Measurements from ENCODE around the gene CASZ1.

Gene CASZ1

DNA sequence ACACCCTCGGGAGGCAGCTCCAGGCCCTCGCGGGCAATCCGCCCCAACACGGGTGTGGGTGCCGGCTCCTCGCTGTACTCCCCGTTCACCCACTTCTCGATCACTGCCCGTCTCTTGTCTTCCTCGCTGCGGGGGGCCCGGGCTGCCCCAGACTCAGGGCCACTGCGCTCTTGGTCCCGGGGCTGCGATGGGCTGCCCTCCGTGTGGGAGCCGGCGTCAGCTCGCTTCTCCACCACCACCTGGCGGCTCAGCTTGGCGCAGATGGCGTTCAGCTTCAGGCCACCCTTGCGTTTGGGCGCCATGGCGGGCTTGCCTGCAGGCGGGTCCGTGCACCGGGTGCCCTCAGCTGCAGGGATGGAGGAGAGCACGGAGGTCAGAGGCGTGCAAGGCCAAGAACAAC lies 131.2 kb downstream of the CASZ1 start:
- no peak for DNase-seq

- DNase-seq: no peak
Observed at GRCh38 chr1:10664251-10664650, 132.2 kb downstream of the CASZ1 start.

- DNase-seq: no peak
Observed at GRCh38 chr1:10663678-10664035, 132.8 kb downstream of the CASZ1 start.

DNA sequence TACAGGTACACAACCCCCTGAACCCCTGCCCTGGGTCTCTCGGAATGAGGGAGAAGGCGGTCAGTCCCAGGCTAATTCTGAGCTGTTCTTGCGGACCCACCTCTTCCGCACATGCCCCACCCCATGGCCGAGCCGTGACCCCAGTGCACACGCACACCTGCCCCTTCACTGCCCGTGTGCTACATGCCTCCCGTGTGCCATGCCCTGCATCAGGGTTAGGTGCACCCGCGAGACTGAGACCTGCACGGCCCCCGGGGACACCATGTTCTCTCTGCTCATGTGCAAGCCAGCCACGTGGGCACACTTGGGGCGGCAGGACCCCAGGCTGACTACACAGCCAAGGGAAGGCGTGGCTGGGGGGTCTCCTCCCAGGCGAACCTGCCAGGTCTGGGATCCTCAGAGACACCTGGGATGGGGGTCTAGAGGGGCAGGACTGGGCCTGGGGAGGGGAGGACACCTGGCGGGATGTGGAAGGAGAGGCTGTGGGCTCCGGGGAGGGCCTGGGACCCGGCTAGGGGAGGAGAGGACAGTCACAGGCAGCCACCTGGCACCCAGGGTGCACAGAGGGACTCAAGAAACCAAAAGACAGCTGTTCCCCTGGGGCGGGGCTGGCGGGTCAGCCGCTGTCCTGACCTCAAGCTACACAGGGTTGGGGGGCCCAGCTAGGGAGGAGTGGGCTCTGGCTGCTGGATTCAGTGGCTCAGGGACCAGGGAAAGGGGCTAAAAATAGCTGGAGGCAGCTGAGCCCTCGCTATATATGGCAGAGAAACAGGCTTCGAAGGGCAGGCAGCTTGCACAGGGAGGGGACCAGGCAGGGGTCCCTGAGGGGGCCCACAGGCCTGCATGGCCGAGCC lies 133.4 kb downstream of the CASZ1 start:
- DNase-seq: no peak

- DNase-seq: no peak
Observed at GRCh38 chr1:10662090-10662688, 134.3 kb downstream of the CASZ1 start.

DNA sequence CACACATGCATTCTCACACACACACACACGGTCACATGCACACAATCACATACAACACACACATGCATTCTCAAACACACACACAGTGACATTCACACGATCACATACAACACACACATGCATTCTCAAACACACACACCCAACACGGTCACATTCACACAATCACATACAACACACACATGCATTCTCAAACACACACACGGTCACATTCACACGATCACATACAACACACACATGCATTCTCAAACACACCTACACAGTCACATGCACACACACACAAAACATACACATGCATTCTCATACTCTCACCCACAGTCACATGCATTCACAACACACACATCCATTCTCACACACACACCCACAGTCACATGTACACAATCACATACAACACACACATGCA lies 135.0 kb downstream of the CASZ1 start:
- no peak for DNase-seq

DNA sequence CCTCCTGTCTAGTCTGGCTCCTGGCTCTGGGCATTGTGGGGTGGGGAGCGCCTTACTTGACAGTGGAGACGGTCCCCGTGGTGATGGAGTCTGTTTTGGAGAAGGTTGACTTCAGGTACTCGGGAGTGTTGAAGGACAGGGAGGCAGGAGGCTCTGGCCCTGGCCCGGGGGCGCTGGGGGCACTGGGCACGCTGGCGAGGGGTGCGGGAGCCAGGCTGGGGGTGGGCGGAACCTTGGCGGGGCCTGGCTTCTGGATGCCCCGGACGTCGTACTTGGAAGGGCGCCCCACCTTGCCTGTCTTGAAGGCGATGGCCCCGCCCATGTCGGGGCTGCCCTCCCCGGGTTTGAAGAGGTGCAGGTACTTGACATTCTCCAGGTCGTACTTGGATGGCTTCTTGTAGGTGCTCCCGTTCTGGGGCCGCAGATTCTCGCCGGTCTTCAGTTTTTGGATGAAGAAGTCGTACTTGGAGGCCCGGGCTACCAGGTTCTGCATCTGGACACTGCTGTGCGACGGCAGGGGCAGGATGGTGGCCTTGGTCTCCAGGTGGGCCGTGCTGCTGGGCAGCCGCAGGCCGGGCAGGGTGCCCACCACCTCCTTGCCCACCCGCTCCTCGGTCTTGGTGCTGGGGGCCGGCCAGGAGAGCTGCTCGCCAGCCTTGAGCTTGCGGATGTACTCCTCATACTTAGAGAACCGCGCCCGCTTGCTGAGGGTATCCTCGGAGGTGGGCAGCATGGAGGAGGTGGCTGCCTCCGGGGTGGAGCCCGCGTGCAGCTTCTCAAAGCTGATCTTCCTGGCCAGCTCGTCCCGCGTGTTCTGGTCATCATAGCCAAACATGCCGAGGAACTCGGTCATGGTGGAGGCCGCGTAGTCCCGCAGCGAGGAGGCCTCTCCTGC lies 136.6 kb downstream of the CASZ1 start:
- DNase-seq: no peak

GRCh38 chr1:10659218-10659617 lies 137.2 kb downstream of the CASZ1 start:
- DNase-seq: no peak

- DNase-seq: no peak
Observed at GRCh38 chr1:10658396-10659066, 137.9 kb downstream of the CASZ1 start.

- no peak for DNase-seq
Observed at GRCh38 chr1:10657088-10657847, 139.2 kb downstream of the CASZ1 start.

GRCh38 chr1:10656431-10656830 lies 140.0 kb downstream of the CASZ1 start:
- DNase-seq: no peak

GRCh38 chr1:10655002-10655401 lies 141.4 kb downstream of the CASZ1 start:
- DNase-seq: no peak

- DNase-seq: no peak
Observed at GRCh38 chr1:10653370-10654125, 142.9 kb downstream of the CASZ1 start.

GRCh38 chr1:10652626-10653025 lies 143.8 kb downstream of the CASZ1 start:
- no peak for DNase-seq

DNA sequence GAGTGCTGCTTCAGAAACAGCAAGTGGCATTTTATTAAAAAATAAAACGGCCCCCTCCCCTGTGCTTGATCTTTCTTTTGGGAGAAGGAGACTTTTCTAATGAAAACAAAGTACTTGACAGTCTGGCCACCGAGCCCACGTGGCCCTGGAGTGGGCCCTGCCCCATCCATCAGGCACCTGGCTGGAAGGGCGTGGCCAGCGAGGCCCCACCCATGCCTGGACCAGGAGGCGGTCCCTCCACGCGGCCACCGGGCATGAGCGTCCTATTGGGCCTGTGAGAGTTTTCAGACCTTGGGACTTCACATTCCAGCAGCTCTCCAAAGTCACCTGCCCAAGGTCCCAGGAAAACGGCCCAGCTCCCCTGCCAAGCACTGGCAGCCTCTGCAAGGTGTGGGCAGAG lies 144.7 kb downstream of the CASZ1 start:
- no peak for DNase-seq

GRCh38 chr1:10651389-10651766 lies 145.1 kb downstream of the CASZ1 start:
- DNase-seq: no peak

GRCh38 chr1:10650556-10651388 lies 145.7 kb downstream of the CASZ1 start:
- DNase-seq: no peak

- DNase-seq: no peak
Observed at GRCh38 chr1:10649517-10650201, 146.8 kb downstream of the CASZ1 start.

DNA sequence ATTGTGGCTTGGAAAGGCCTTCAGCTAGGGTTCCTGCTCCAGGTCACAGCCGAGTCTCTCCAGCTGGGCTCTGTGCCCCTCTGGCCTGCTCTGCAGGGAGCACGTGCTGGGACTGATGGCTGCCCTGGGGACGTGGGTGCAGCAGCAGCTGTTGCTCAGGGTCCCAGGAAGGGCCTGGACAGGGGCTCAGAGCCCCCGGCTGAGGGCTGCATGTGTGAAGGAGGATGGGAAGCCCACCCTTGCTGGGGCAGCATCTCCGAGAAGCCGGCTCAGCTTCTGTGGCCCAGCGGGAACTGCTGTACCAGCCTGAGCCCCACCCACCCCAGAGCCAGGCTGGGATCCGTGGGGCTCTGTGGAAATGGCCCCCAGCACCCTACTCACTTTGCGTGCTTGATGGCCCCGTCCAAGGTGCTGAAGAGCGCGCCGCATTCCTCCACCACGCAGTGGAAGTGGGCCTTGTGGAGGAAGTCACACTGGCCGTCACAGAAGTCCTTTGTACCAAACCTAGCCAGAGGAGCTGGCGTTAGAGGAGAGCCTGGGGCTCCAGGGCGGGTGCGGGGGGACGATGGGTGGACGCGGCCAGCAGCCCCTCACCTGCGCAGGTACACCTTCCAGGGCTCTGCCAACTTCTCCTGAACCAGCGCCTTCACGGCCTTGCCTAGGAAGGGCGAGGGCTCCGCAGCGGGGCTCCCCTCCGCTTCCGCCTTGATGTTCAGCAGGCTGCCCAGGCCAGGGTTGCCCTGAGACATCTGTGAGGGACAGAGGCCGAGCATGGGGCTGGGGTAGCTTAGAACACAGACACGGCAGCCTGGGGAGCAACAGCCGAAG lies 147.5 kb downstream of the CASZ1 start:
- no peak for DNase-seq

Data from CD4-positive, alpha-beta T cell treated with Interleukin-4 for 1 hour (primary cell).